Measurements from ENCODE around the gene IGLL1.

GRCh38 chr22:23562186-23562585 is 17.9 kb downstream of the IGLL1 start:
- TF ChIP-seq CTCF (IDR thresholded peaks at IDR 0.05) (no peak), POLR2A (IDR thresholded peaks at IDR 0.05) (no peak)

Data from testis (tissue), 2 donors.